ENCODE measurements around the gene LPO.

Gene LPO

DNA sequence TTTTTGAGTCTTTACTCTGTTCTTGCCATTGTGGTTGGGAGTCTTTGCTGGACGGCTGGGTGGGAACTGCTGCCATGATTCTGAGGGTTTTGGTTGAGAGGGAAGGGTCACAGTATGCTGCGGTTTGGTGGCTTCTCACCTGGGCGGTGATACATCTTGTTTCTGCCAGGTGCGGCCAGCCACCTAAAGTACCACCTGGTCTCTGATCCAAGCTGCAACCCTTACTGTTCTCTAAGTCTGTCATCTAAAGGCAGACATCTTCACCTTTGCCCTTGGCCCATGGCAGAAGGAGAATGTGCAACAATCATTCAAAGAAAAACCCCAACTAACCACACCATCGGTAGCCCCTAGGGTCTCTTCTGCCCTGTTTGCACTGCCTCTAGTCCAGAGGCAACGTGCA lies 62.0 kb downstream of the LPO start:
- no peak for FAIRE-seq

DNA sequence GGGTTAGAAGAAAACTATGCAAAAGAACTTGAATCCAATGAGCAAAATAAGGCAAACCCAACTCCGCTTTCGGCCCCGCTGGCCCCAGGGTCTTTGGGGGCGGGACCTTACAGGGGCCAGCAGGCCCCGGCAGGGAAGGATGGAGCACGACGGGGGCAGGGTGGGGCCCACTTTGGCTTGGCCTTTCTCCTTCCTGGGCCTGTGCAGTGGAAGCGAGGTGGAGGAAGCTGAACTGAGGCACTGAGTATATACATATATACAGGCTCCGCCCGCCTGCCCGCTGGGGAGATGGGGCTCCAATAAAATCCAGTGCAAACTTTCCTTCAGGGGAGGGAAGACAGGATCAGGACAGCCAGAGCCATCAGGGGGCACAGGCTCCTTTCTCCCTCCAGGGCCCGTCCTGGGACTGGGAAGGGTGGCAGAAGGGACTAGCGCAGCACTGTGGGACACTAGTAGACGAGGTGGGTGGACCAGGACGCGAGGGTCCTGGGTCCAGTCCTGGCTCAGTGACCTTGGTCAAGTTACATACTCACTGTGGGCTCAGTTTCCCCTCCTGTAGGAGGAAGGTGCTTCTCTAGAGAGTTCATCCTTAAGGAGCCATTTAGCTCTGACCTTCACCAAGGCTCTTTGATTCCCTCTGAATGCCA lies 63.2 kb downstream of the LPO start:
- FAIRE-seq (no peak), DNase-seq (ENCODE audit: extremely low spot score, insufficient read length, low read depth) (no peak)

More for the DNA sequence above, 62.0 kb downstream of the LPO start:
- DNase-seq (ENCODE audit: extremely low spot score, insufficient read length, low read depth) = no peak

DNA sequence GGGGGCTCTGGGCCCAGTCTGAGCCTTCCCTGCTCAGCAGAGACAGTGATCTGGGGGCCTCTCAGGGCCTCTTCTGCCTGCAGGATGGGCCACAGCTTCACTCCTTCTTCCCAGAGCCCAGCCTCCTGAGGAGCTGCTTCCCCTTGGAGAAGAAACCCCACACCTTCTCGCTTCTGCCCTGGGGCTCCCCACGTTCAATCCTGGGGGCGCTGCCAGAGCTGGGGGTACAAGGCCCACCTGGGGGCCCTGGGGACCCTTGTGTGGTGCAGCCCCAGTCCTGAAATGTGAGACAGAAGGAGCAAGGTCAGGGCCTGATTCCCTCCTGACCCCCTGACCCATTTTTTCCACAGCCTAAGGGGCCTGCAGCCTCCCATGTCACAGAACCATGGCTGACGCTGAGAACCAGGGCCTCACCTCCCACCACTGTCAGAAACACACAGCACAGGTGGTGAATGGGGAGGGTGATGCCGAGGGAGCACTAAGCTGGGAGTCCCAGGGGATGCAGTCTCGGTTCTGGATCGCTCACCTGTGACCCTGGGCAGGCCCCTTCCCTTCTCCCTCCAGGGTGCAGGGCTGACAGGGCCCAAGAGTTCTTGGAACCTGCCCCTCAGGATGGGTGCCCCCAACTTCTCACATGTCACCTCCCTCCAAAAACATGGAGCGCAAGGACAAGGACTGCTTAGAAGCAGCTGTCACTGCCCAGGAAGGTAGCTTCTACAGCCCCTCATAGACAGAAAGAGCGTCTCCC lies 64.0 kb downstream of the LPO start:
- FAIRE-seq (no peak), DNase-seq (ENCODE audit: extremely low spot score, insufficient read length, low read depth) (no peak)

DNA sequence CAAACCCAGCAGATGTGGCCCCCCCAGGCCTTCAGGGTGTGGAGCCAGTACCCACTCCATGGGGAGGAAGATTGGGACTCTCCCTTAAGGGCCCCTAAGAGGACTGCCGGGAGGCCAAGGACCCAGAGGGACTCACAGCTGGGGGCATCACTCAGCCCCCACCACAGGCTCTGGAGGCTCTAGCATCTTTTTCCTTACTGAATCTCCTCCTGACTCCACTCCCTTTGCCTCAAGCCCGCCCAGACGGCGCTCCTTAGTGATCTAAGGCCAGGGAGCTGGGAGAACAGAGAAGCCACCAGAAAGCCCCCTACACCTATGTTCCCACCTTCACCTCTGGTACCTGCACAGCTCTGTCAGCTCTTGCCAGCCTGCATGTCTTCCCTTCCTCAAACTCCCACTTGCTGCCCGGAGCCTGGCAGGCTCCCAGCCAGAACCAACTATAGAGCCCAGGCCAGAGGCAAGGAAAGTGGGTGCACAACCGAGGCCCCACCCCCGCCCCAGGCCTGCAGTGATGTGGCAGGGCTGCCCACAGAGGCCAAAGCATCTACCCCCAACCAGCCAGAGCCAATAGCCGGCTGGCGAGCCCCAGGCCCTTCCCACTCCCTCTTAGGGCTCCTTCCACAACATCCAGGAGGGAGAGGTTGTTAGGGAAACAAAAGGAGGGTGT lies 64.7 kb downstream of the LPO start:
- no peak for FAIRE-seq
- no peak for DNase-seq (ENCODE audit: extremely low spot score, insufficient read length, low read depth)

DNA sequence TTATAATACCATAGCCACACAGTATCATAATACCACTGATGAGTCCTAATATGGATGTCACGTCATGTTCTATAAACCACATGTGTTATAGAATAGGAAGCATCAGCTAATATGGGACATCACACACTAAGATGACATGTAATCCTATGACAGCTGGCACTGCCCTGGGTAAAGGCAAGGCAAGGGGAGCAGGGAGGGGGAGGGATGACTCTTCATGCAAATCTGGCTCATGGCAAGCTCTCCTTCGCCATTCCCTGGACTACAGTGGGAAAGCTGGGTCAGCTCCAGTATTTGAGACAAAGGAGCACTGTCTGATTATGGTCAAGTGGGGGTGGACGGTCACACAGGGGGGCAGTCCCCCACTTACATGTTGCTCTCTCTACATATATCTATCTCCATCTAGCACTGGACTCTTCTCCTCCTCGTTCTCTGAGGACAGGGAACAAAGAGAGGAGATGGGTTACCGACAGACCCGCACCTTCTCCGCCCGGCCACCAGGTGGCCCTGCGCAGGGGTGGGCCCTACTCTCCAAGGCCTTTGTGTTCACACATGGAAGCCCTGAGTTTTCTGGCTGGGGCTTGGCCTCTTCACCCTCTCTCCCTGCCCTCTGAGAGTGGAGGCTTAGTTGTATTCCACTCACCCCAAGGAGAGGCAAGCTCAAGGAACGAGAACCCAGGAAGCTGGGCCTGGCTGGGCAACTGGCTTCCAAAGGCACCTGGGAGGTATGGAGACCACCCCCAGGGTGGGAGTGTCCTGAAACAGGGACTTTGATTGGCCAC lies 65.8 kb downstream of the LPO start:
- FAIRE-seq (peak; percentile 96), DNase-seq (ENCODE audit: extremely low spot score, insufficient read length, low read depth) (peak; percentile 84)

DNA sequence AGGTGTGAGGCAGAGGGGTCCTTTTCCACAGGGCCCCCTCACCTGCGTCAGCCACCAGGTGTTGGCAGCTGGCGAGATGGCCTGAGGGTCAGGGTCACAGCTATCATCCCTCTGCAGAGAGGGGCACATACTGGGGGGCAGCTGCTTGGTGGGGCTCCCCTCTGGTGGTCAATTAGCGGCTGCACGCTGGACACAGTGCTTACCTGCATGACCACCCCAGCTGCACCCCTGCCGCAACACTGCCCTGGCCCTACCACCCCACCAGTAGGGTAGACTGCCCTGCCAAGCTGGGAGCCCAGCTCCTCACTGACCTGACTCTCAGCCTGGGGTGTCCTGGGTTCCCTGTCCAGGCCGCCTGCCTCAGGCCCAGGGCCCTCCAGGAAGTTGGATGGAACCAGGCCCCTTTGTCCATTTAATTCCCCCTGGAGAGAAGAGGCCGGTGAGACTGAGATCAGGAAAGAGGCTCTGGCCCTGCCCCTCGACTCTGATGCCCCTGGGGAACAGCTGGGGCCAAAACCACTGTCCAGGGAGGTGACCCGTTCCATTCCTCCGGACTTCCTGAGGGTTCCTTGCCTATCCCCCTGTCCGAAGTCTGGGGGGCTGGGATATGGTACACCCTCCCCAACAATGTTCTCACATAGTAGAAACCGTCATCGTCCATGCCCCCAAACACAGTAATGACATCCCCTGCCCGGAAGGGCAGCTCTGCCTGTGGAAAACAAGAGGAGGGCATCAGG lies 66.5 kb downstream of the LPO start:
- no peak for FAIRE-seq
- no peak for DNase-seq (ENCODE audit: extremely low spot score, insufficient read length, low read depth)

DNA sequence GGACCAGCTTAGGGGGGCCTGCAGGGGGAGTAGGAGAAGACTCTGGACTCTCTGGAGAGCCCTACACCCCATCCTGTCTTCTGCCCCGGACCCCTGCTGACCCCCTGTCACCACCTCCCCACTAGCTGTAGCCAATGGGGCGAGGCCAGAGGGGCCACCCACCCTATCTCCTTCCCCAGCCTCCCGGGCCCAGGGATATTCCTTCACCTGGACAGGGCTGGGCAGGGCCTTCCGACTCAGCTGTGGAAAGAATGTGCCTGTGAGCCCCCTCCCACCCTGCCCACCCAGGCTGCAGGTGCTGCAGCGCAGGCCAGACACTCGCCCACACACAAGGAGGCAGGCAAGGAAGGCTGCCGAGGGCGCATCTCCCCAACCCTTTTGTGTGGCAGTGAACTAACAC lies 67.2 kb downstream of the LPO start:
- DNase-seq (ENCODE audit: extremely low spot score, insufficient read length, low read depth) = no peak
- no peak for FAIRE-seq

DNA sequence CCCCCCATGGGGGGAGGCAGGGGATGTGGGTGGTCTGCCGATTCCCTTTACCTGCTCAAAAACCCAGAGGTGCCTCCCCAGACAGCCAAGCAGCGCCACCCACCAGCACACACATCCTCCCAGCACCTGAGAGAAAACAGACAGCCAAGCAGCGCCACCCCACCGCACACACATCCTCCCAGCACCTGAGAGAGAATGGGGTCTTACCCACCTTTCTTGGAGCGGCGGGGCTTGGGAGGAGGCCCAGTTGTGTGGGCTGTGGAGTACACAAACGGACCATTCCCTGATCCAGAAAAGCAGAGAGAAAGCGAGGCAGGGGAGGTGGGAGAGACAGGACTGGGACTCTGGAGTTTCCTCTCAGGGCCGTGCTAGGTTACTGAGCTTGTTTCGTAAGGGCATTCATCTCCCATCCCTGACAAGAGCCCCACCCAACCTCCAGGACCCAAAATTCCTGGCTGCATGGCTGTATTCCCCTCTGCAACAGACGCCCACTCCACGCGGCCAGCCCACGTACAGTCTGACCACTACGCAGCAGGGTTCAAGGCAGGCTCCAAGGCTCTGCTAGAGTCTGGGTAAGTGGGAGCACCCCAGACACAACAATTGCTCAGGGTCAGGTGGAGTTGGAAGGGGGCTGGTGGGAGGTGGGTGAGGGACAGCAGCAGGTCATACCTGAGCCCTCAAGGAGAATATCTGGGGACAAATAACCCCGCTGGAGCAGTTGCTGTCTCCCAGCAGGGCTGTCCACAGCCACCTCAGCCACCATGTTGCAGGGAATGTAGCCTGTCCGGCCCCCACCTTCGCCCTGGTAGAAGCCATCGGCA lies 68.0 kb downstream of the LPO start:
- DNase-seq (ENCODE audit: extremely low spot score, insufficient read length, low read depth) = no peak
- no peak for FAIRE-seq

DNA sequence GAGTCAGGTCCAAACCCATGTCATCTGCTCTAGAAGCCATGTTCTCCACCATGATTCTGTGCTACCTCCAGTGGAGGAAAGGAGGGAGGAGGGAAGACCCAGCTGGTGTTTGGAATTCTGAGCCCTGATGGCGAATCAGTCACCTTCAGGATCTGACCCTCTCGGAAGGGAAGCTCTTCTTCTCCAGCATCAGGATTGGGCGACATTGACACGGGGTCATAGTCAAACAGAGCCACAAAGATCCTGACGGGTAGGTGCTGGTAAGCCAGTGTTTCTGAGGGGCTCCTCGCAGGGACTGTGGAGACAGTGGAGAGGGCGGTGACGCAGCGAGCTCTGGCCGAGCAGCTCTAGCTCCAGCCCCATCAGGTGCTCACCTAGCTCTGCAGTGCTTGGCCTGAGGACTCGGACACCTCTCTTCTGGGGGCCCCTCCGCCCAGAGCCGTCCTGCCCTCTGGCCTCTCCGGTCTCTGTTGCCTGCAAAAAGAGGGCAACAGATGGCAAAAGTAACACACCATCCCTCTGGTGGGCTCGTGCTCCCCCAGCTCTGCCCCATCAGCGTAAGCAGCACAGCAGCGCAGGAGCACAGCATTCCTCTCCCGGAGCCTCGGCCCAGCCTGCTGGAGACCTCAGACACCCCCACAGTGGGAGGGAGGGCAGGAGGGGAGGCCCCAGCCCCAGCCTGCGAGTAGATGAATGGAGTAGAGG lies 69.2 kb downstream of the LPO start:
- DNase-seq (ENCODE audit: extremely low spot score, insufficient read length, low read depth) (no peak), FAIRE-seq (no peak)

DNA sequence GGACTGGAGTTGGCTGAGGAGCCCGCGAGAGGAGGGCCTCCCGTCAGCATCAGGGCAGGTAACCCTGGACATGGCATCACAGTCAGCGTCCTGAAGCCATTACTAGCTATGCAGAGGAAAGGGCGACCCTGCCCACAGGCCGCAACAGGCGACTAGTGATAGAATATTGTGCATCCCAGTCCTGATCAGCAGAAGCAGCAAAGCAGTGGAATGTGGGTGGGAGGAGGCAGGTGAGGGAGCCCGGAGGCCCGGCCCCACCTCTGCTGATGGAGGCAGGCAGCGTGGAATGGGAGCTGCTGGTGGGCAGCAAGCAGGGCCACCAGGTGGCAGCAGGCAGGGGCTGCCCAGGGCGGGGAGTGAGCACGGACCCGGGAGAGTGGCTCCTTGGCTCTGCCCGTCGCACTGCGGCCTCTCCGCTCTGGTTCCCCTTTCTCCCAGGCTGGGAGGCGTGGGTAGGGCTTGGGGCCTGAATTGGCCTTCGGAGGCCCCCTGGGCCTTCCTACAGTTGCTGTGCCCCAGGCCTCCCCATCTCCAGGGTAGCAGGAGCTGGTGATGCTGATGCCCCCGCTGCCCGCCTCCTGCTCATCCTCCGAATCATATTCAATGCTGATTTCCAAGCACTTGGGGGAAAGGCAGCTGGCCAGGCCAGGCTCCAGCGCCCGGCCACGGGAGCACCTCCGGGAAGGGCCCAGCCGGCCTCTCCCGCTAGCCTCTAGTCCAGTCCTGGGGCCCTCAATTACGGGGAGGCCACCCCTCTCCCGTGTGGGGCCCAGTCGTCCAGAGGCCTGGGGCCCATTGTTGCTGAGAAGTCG lies 70.0 kb downstream of the LPO start:
- FAIRE-seq (no peak), DNase-seq (ENCODE audit: extremely low spot score, insufficient read length, low read depth) (no peak)

DNA sequence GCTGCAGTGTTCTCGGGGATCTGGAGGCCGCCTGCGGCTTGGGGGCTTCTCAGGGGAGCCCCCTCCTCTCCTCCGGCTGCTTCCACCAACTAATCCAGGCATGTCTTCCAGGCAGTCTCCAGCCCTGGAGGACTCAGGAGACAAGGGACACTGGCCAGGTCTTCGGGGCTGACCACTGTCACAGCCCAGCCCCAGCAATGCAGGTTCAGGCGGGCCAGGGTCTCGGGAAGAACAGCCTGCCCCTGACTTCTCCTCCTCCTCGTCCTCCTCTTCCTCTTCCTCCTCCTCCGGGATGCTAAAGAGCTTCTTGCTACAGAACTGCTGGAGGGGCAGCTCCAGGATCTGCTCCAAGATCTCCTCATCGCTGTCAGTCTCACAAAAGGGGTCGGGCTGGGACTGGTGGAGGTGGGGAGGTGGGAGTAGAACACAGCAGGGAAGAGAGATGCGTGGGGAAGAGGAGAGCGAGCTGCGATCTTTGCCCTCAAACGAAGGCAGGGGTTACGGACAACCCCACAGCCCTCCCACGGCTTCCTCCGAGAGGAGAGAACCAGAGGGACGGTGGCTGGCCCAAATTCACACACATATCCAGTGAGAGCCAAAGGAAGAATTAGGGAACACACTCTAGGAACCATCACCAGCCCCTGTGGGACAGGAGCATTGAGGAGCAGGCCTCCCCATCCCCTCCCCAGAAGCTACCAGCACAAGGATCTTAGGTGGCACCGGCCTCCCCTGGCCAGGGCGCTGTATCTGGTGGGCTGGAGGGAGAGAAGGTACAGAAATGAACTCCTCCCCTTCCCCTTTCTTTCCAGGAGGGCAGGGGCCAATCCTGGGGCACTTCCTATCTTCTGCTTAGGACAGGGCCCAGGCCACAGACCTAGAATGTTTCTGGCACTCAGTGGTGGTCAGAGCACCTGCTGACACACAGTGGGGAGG lies 70.9 kb downstream of the LPO start:
- FAIRE-seq = no peak

DNA sequence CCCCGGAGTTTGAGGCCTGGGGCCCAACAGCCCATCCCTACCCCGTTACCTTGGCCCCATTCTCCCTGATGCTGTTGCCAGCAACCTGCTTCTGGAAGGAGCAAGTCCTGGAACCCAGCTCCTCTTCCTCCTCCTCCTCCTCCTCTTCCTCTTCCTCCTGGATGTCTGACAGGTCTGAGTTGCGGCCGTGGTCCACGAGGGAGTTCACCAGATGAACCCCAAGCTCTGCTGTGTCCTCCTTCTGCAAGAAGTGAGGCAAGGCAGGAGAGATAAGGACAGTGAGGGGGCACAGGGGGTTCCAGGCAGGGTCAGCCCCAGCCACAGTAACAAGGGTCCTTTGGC lies 71.5 kb downstream of the LPO start:
- DNase-seq (ENCODE audit: extremely low spot score, insufficient read length, low read depth) (no peak), FAIRE-seq (no peak)

More for the DNA sequence above, 70.9 kb downstream of the LPO start:
- no peak for DNase-seq (ENCODE audit: extremely low spot score, insufficient read length, low read depth)

DNA sequence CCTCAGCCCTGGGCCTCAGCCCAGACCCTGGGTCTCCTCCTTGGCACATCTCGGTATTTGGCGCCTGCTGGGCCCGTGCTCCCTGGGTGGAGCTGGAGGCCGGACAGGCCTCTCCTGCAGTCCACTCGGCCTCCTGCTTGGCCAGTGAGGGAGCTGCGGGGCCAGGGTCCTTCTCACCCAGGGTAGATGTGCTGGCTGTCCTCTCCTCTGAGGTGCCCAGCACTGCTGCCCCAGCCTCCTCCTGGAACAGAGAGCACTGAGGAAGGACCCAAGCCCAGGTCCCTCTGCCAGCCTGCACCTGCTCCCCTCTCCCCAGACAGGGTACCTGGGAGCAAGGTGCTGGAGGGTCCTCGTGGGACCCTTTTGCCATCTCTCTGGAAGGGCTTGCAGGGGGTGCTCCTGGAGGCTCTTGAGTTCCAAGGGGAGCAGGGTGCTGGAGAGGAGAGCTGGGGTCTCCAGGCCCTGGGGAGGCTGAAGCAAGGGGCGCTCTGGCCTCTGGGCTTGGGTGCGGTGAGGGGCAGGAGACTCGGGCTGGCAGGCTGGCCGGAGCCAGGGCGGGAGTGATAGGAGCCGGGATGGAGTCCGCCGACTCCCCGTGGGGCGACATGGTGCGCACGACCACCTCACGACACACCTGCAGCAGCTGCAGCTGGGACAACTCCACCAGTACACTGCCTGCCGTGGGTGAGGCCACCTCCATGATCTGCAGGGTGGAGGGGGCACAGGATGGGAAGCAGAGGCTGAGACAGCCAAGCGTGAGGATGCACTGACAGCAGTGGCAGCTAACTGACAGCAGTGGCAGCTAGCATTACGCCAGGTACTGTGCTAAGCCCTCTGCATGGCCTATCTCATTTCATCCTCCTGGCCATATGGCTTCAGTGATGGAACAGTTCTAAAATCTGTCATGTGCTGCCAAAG lies 72.4 kb downstream of the LPO start:
- FAIRE-seq (no peak), DNase-seq (ENCODE audit: extremely low spot score, insufficient read length, low read depth) (no peak)

DNA sequence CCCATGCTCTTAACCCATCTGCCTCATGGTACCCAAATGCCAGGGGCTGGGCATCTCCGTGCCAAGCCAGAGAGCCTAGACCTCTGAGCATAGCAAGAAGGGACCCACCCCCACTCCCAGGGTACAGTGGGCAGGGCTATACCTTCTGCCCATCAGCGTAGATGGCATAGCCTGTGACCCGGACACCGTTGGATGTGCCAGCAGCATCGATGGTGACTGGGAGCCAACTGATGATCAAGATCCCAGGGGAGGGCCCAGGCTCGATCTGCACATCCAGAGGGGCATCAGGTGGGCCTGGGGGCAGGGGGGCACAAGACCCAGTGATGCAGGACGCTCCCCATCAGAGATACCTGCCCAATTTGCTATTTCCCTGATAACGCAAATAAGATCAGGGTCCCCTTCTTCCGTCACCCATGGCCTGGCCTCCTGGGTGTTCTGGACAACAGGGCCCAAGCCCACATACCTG lies 73.1 kb downstream of the LPO start:
- FAIRE-seq (no peak), DNase-seq (ENCODE audit: extremely low spot score, insufficient read length, low read depth) (no peak)

DNA sequence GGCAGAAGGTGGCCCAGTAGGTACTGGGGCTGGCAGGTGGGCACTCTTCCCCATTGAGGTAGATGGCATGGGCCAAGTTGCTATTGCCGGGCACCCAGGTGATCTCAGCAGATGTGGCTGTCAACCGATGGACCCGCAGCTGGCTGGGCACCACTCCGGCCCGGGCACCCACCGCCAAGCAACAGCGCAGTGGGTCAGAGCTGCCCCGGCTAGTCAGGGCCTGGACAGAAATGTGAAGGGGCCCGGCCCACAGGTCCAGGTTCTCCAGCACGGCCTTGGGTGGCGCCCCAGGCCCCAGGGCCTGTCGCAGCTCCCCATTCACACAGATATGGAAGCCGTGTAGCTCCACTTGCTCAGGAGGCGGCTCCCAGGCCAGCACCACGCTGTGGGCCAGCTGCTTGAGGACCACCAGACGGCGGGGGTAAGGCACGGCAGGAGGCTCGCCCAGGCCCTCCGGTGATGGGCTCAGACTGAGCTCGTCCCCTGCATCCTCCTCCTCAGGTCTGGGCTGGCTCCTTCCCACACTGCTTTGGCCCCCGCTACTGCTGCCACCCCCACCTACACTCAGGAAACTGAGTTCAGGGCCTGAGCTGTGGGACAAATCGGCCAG lies 73.7 kb downstream of the LPO start:
- FAIRE-seq = no peak
- no peak for DNase-seq (ENCODE audit: extremely low spot score, insufficient read length, low read depth)

Measured in GM18507 (cell line).